Measurements from ENCODE around the gene ZNF576.
A peak's percentile ranks its signal among the peaks of the same experiment; 100 is the strongest.
"Not testable (repeated sequence)": the region's sequence is repeated elsewhere in the genome, so short reads cannot be mapped to it uniquely, and the experiment has no call there.

Gene ZNF576

DNA sequence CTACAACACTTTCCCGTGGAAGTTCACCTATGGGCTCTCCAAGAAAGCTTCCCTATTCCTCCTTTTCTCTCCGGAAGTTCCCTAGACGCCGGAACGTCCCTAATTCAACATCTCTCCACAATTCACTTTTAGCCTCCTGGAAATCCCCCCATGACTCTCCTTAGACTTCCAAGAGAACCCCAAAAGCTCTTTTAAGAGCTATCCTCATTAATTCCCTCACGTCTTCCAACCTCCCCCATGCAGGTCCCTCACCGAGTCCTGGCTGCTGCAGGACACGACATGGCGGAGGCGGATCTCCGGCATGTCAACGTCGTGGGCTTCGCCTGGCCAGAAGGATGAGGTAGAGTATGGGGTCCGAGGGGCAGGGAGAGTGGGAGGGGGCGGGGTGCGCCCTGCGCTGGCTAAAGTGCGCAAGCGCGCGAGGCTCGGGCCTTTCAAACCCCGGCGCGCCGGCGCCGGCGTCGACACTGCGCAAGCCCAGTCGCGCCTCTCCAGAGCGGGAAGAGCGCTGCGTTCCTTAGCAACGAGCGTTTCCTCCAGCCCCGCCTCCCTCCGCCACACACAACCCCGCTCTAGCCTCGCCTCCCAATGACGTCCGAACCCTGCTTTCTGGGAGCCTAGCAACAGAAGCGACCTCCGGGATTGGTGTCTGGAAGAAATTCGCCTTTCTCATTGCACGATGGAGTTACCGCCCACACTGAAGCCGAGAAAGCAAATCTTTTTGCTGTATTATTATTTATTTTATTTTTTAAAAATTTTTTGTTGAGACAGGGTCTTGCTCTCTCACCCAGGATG, 21.0 kb upstream of the ZNF576 start, which contains the start of the genes PINLYP and XRCC1:
Gene PINLYP, plus strand, starts transcription at position 646 of the 795 bp plus-strand sequence. CDS start 1,391 bp downstream, outside the sequence.
Gene XRCC1, minus strand, starts transcription at position 372 of the 795 bp plus-strand sequence. Its CDS starts 69 bp downstream, at position 303.
- peak; percentile 90 for DNase-seq (ENCODE audit: low read depth)

DNA sequence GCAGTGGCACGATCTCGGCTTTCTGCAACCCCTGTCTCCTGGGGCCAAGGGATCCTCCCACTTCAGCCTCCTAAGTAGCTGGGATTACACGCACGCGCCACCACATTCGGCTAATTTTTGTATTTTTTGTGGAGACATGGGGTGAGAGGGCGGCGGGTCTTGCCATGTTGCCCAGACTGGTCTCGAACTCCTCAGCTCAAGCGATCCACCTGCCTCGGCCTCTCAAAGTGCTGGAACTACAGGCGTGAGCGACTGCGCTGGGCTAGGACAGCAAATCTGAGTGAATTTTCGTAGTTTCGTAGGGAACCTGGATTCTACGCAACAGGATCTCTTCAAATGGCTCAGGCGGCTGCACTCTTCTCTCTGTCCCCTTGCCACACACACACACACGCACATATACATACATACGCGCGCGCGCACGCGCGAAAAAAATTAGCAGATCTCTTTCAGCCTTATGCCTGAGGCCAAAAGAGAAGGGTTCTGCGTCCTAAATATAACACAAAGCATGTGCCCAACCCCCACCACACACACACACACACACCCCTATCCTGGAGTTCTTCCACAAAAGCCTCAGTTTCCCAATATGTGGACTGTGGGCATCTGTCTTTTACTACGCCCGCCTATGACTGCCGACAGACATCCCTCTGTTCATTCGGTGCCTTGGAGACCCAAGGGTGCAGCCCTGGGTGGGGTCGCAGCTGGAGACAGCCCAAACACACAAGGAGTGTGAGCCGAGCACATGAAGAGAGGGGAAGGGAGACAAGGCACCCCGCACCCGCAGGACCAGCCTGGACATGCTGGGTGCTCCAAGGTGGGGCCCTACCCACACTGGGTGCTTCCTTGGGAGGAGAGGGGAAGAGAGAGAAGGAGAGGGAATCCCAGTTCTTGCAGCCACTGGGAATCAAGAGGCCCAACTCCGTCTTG, 20.2 kb upstream of the ZNF576 start:
- no peak for DNase-seq (ENCODE audit: low read depth)

DNA sequence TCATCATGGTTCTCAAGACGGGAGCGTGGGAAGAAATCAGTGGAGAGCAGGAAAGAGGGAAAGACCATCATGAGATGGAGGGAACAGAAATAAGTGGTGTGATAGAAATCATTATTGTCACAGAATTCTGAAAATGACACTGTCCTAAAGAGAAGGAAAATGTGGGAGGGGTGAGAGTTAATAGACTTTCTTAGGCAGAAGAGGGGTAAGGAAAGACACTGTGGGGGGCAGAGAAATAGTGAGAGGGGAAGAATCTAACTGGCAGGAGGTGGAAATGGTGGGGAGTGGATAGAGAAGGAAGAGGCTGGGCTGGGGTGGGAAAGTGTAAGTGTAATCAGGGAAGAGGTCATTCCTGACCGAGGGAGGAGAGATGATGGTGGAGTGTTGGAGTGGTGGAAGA, 17.6 kb upstream of the ZNF576 start:
- DNase-seq (ENCODE audit: low read depth): no peak

DNA sequence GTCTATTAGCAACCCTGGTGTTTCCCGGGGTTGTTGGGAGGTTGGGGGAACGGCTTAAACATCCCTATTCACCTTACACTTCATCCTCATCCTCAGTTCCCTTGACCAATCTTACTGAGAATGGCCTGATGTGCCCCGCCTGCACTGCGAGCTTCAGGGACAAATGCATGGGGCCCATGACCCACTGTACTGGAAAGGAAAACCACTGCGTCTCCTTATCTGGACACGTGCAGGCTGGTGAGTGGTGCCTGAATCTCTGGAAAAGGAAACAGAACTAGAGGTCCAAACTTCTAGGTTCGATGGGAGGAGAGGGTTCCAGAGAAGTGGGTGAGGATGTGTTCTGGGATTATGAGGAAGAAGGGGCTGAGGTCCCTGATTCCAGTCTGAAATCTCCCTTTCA, 14.9 kb upstream of the ZNF576 start:
- DNase-seq (ENCODE audit: low read depth): no peak

DNA sequence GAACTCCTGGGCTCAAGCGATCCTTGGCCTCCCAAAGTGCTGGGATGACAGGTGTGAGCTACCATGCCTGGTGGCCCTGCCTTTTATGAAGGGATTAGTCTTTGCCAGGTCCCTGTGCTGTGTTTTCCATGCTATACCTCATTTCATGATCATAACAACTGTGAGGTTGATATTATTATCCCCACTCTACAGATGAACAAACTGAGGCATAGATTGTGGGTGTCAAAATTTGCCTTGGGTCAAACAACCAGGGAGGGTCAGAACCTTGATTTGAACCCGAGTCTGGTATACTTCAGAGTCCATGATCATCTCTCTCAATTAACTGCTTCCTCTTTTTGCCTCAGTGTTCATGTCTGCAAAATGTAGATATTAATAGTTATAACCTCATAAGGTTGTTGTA, 13.9 kb upstream of the ZNF576 start:
- no peak for DNase-seq (ENCODE audit: low read depth)

DNA sequence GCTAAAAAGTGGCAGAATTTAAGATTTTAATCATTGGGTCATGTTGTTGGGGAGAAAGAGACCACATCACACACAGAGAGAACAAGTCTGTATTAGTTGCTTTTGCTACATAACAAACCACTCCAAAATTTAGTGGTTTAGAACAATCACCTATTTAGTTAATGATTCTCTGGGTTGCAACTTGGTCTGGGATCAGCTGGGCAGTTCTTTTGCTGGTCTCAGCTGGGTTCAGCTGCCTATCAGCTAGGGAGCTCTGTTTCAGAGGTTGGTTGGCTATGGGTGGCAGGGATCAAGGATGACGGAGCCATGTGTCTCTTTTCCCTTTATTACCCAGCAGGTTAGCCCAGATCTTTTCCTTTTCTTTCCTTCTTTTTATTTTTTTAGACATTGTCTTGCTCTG, 11.9 kb upstream of the ZNF576 start:
- DNase-seq (ENCODE audit: low read depth): no peak

DNA sequence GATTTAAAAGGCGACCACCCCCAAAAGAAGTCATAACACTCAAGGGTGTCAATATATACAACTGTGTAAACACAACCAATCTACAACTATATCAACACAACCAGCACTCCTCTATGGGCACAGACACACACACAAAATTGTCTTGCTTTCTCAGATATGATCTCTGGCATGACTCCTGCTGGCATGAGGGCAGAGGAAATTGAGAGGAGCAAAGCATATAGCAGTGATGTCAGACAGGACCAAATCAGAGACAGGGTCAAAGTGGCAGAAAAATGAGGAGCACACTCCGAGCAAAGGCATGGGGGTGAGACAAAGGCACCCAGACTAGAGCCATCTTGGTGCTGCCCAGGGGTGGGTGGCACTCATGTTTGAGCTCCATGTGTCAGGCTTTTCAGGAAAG, 10.0 kb upstream of the ZNF576 start:
- DNase-seq (ENCODE audit: low read depth): no peak

DNA sequence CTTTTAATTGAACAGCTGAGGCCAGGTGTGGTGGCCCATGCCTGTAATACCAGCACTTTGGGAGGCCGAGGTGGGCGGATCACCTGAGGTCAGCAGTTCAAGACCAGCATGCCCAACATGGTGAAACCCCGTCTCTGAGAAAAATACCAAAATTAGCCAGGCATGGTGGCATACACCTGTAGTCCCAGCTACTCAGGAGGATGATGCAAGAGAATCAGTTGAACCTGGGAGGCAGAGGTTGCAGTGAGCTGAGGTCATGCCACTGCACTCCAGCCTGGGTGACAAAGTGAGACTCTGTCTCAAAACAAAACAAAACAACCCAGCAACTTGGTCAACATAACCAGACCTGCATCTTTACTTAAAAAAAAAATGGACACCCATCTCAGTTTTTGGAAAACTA, 9.4 kb upstream of the ZNF576 start:
- DNase-seq (ENCODE audit: low read depth): not testable (repeated sequence)

DNA sequence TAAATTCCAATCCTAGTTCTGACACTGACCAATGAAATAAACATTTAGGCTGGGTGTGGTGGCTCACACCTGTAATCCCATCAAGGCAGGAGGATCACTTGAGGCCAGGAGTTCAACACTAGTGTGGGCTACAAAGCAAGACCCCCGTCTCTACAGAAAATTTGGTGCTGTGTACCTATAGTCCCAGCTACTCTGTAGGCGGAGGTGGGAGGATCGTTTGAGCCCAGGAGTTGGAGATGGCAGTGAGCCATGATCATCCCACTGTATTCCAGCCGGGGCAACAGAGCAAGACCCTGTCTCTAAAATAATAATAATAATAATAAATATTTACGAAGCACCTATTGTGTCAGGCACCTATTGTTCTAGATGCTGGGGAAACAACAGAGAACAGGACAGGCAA, 7.1 kb upstream of the ZNF576 start:
- no peak for DNase-seq (ENCODE audit: low read depth)

DNA sequence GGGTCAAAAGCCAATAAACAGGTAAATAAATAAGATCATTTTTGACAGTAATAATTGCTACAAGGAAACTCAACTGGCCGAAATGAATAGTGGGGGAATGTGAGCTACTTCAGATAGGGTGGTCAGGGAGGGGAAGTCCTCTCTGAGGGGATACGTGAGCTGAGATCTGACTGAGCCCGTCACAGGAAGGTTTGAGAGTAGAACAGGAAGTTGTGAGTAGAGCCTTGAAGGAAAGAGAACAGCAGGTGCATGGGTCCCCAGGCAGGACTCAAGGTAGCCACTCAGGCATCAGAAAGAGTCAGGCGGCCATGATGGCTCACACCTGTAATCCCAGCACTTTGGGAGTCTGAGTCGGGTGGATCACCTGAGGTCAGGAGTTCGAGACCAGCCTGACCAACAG, 6.7 kb upstream of the ZNF576 start:
- no peak for DNase-seq (ENCODE audit: low read depth)

DNA sequence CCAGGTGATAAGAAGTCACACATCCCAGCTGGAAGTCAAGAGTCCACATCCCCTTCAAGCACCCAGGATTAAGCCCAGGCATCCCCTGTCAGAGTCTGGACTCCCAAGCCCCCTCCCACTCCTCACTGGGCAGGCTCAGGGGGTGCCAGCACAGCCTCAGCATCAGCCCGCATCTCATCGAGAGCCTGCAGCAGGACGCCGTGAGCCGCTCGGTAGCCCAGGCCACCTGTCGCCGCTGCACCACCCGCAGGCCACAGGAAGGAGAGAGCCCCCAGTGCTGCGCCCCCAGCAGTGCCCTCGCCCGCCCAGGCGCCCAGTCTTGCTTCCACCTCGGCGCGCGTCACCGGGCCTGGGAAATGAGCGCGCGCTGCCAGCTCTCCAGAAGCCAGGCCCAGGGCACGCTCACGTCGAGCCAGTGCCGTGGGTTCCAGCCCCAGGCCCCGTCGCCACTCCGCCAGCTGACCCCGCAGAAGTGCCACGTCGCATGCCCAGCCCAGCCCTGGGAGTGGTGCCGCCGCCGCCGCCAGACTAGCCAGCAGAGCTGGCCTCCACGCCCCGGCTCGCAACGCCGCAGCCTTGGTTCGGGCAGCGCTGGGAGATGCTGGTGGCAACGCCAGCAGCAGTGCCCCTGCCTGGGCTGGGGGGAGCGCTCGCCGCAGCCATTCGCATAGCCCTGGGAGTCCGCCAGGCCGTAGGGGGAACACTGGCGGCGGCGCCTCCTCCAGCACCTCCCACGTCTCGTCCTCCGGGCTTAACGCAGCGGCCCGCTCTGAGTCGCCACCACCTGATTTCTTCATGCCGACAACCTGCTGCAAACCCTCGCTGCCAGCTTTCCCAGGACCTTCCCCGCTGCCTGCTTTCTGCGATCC, 4.3 kb upstream of the ZNF576 start:
- no peak for DNase-seq (ENCODE audit: low read depth)

DNA sequence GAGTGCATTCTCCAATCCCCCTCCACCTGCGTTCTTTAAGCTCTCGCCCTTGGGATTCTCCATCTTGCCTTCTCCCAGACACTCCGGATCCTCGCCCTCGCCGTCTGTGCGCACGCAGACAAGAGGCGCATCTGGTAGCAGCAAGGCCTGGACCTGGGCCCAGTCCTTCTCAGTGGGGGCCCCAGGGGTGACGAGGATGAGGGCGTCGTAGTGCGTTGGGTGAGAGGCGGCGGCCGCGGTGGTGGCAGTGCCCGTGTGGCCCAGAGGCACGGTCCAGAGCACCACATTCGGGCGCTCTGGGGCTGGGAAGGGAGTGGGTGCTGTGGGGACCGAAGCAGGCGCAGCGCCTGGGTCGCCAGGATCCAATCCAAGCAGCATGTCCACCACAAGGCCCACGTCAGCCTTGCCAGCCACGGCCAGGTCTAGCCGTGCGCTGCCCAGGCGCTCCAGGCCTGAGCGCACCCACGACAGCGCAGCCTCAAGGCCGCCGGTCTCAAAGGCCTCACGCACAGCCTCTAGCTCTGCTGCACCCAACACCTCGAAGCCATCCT, 3.5 kb upstream of the ZNF576 start:
- no peak for DNase-seq (ENCODE audit: low read depth)

DNA sequence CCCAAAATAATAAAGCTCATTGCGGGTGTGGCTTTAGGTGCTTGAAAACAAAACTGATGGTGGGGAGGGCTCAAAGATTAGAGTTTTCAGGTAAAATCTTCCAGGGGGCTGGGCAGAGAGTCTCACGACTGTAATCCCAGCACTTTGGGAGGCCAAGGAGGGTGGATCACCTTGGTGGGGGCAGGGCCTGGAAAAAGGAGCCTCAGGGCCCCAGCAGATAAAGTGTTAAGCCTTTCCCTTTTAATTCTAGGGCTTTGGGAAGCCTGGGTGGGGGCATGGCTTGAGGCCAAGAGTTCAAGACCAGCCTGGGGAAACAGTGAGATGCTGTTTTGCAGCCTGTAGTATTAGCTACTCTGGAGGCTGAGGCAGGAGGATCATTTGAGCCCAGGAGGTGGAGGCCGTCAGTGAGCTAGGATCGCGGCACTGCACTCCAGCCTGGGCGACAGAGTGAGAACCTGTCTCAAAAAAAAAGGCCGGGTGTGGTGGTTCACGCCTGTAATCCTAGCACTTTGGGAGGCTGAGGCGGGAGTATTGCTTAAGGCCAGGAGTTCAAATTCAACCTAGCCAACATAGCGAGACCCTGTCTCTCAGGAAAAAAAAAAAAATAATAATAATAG, 2.2 kb upstream of the ZNF576 start:
- no peak for DNase-seq (ENCODE audit: low read depth)

DNA sequence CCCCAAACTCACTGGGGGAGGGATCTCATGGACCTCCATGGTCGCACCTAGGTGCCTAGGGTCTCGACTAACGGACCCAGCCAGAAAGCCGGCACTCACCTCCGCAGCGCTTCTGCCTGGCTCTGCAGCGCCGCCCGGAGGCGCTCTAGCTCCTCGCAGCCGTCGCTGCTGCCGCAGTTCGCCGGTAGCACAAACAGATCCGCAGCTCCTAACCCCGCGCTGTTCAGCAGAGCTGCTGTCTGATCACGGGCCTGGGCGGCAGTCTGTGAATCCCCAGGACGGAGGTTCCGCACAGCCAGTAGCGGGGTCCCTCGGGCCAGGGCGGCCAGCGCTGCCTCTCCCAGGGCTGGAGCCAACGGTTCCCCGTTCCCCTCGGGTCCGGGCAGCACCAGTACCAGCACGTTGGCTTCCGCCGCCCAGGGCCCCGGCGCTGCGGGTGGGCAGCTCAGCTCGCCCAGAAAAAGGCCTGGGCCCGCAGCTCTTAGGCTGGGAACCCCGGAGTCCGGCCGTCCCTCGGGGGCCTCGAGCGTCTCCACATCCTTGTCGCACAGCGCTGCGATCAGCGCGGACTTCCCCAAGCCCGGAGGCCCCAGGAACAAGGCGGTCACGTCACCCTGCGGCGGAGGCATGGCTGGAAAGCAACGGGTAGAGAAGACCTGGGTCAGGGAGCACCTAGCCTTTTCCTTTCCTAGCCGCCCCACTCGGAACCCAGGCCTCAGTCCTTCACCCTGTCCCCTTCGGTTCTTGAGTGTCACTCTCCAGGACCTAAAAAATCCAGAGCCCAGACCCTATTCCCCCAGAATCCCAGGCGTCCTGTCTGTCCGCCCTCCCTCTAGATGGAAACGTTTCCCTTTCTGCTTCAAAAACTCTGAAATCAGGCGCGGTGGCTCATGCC, 1.4 kb upstream of the ZNF576 start:
- DNase-seq (ENCODE audit: low read depth): peak; percentile 56

DNA sequence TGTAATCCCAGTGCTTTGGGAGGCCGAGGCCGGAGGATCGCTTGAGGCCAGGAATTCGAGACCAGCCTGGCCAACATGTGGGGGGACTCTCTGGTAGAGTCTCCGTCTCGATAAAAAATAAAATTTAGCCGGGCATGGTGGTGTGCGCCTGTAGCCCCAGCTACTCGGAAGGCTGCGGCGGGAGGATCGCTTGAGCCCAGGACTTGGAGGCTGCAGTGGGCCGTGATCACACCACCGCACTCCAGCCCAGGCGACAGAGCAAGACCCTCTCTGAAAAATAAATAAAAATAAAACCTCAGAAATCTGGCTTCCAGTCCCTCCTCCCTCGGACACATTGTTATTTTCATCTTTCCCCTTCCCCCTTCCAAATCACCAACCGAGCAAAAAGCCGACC, 793 bp upstream of the ZNF576 start:
- no peak for DNase-seq (ENCODE audit: low read depth)

DNA sequence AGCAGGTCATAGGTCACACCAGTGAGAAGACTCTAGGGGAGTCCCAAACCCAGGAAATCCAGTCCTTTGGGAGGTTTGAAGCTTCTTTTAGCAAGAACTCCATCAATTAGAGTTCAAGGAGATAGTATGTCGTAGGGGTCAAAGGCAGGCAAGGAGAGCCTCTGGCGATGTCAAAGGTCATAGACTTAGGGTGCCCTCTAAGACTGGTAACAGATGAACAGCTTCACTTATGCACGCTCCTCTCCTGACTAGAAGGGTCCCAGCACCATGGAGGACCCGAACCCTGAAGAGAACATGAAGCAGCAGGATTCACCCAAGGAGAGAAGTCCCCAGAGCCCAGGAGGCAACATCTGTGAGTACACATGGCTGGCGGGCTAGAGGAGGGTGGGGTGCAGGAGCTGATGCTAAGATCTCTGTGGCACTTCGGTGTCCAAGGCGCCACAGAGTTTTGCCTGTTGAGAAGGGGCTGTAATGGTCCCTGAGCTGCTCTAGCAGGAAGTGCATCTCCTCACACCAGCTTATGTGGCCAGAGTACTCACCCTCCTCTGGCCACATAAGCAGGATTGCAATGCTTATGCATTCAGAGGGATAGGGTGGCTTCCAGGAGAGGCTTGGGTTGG, 557 bp downstream of the ZNF576 start:
- DNase-seq (ENCODE audit: low read depth): no peak

DNA sequence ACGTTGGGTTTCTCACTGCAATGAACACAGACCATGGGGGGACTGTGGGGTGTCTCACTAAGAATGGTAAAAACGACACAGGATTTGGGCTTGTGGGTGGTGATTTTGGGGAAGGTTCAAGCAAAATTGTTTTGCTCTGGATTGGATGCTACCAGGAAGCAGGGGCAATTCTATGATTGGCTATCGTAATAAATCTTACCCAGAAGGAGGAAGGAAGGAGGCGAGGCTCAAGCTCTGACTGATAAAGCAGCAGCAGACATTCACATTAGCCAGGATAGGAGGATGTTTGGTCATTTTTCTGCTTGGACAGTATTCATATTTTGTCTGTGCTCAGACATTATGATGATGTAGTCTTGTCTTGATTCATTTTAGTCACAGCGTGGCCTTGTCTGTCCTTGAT, 1.5 kb downstream of the ZNF576 start:
- no peak for DNase-seq (ENCODE audit: low read depth)

DNA sequence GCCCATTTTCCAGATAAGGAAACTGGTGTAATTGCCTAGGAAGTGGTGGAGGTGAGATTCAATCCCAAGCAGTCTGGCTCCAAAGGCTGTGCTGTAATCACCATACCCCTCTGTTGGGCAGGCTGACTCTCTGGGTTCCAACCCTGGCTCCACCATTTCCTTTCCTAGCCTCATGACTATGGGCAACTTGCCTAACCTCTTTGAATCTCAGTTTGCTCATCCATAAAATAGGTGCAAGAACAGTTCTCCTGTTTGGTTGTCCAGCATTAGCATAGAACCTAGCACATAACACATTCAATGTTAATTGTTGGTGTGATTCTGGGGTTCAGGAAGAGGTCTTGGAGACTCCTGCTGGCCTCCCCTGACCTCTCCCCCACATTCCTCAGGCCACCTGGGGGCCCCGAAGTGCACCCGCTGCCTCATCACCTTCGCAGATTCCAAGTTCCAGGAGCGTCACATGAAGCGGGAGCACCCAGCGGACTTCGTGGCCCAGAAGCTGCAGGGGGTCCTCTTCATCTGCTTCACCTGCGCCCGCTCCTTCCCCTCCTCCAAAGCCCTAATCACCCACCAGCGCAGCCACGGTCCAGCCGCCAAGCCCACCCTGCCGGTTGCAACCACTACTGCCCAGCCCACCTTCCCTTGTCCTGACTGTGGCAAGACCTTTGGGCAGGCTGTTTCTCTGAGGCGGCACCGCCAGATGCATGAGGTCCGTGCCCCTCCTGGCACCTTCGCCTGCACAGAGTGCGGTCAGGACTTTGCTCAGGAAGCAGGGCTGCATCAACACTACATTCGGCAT, 2.2 kb downstream of the ZNF576 start:
- DNase-seq (ENCODE audit: low read depth): no peak

Measured in stimulated activated CD4-positive, alpha-beta T cell treated with anti-CD3 and anti-CD28 coated beads, Interleukin-2, amount 100 ng/mL, for 4 hours (primary cell).